SU-DHL-6 (cell line): ENCODE results near the gene ZNF804A.

ENCODE experiments used
- H2AFZ ChIP-seq: fragments of 200-600 bp; sonication (generic); 2 replicates; pipeline ENCODE4 v1.6.1; 2014; ENCODE audit warnings: low read depth, mild to moderate bottlenecking, moderate library complexity, mixed read lengths, antibody characterized with exemption, low read length; ENCODE audit not compliant: severe bottlenecking
- H3F3A ChIP-seq: fragments of 200-600 bp; shearing (Covaris generic); 2 replicates; pipeline ENCODE4 v1.6.0; 2016; ENCODE audit warnings: antibody characterized with exemption, mild to moderate bottlenecking; ENCODE audit not compliant: insufficient read depth
- H3K27ac ChIP-seq: fragments of 200-600 bp; sonication (generic); 2 replicates; pipeline ENCODE4 v1.5.1; 2016; ENCODE audit warnings: low read depth, mild to moderate bottlenecking, low read length, moderate library complexity, mixed read lengths
- H3K27me3 ChIP-seq: fragments of 200-600 bp; sonication (generic), shearing (Covaris generic); 2 replicates; pipeline ENCODE4 v1.6.0; 2014; ENCODE audit warnings: mild to moderate bottlenecking, low read length
- H3K36me3 ChIP-seq: fragments of 200-600 bp; sonication (generic); 2 replicates; pipeline ENCODE4 v1.6.1; 2014; ENCODE audit warnings: mild to moderate bottlenecking, low read length, mixed read lengths
- H3K4me2 ChIP-seq: fragments of 300-600, 200-600 bp; shearing (Covaris generic), sonication (generic); 2 replicates; pipeline ENCODE4 v1.6.0; 2014; ENCODE audit warnings: low read length, low read depth, mild to moderate bottlenecking; ENCODE audit not compliant: poor library complexity, severe bottlenecking
- H3K4me3 ChIP-seq: fragments of 200-600 bp; sonication (generic); 2 replicates; pipeline ENCODE4 v1.5.1; 2014; ENCODE audit warnings: antibody characterized with exemption, low read length, mild to moderate bottlenecking, mixed read lengths; ENCODE audit not compliant: insufficient read depth, poor library complexity, severe bottlenecking
- H3K79me2 ChIP-seq: fragments of 200-600 bp; sonication (generic); 2 replicates; pipeline ENCODE4 v1.6.1; 2014; ENCODE audit warnings: mild to moderate bottlenecking, low read length, moderate library complexity; ENCODE audit not compliant: insufficient read depth
- H3K9ac ChIP-seq: fragments of 200-600 bp; sonication (generic); 2 replicates; pipeline ENCODE4 v1.7.0; 2014; ENCODE audit warnings: mild to moderate bottlenecking, low read length
- H3K9me2 ChIP-seq: fragments of 200-600 bp; sonication (generic); replicated peaks from 2 replicates; pipeline ENCODE4 v1.6.1; 2014; ENCODE audit warnings: low read length; ENCODE audit not compliant: insufficient read depth
- H3K9me3 ChIP-seq: fragments of 200-600 bp; sonication (generic); 2 replicates; pipeline ENCODE4 v1.6.1; 2014; ENCODE audit warnings: low read length, mixed read lengths; ENCODE audit not compliant: insufficient read depth
- H4K20me1 ChIP-seq: fragments of 200-600 bp; sonication (generic); 2 replicates; pipeline ENCODE4 v1.6.1; 2014; ENCODE audit warnings: low read depth, mild to moderate bottlenecking, antibody characterized with exemption, low read length, moderate library complexity, mixed read lengths
- CTCF ChIP-seq: fragments of 200-600 bp; sonication (generic); IDR thresholded peaks from one replicate; pipeline ENCODE4 v1.5.1; 2017; ENCODE audit warnings: antibody characterized with exemption, mild to moderate bottlenecking, low read length, moderate library complexity; ENCODE audit not compliant: insufficient read depth, poor library complexity, severe bottlenecking
- EZH2phosphoT487 ChIP-seq: fragments of 200-600 bp; sonication (generic), shearing (Covaris generic); conservative IDR thresholded peaks from 2 replicates; pipeline ENCODE4 v1.6.1; 2018; ENCODE audit warnings: mild to moderate bottlenecking, antibody characterized with exemption, low read length, moderate library complexity, mixed read lengths

Gene ZNF804A

GRCh38 chr2:184793176-184793575 is 194.8 kb downstream of the ZNF804A start:
- peaks cover 99% of the 10 kb centered on the region for H3K79me2 ChIP-seq
- no peaks in the 10 kb centered on the region for H3K9me2 ChIP-seq
- H3K4me3 ChIP-seq: no peak overlapping the region
- no peak overlapping the region for H3K9ac ChIP-seq
- H3K4me2 ChIP-seq: no peak overlapping the region
- H2AFZ ChIP-seq: no peak overlapping the region
- H3K36me3 ChIP-seq: peaks cover 12% of the 10 kb centered on the region
- H3K27me3 ChIP-seq: no peaks in the 10 kb centered on the region
- no peak overlapping the region for H3K27ac ChIP-seq
- peaks cover 20% of the 10 kb centered on the region; the same call in 1 of the 2 replicates for H4K20me1 ChIP-seq
- H3F3A ChIP-seq: peaks cover 3% of the 10 kb centered on the region; the same call in 1 of the 2 replicates
- TF ChIP-seq EZH2phosphoT487 (no peak), CTCF (no peak)
- peaks cover 7% of the 10 kb centered on the region; the same call in 1 of the 2 replicates for H3K9me3 ChIP-seq

GRCh38 chr2:184799379-184799778 is 201.1 kb downstream of the ZNF804A start:
- Histone ChIP-seq H3K27ac (no peak overlapping the region), H2AFZ (no peak overlapping the region), H3K27me3 (no peaks in the 10 kb centered on the region), H3K4me2 (no peak overlapping the region), H3K9me3 (no peaks in the 10 kb centered on the region), H3K9me2 (no peaks in the 10 kb centered on the region), H3K79me2 (peaks cover 100% of the 10 kb centered on the region), H3F3A (peaks cover 12% of the 10 kb centered on the region; the same call in 1 of the 2 replicates), H3K4me3 (no peak overlapping the region), H3K9ac (no peak overlapping the region), H3K36me3 (0 out of 2 replicates have a peak, but pooled peaks cover 2% of the 10 kb centered on the region), H4K20me1 (peaks cover 38% of the 10 kb centered on the region)
- TF ChIP-seq EZH2phosphoT487 (no peak), CTCF (no peak)

DNA sequence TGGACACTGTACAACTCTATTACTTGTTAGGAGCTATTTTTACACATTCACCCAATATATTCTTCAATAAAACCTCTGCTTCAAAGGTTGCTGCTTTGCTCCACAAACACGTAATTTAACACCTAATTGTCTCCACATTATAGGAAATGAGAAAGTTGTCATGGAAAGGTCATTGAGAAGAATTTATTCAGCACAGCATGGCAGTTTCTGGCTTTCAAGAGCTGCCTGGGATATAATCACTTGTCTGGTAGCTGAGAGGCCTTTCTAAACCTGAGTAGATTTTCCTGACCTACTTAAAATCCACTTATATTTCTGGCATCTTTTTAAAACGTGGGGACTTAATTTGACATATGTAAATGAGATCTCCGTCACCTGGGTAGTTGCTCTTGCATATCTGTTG is 216.1 kb downstream of the ZNF804A start:
- Histone ChIP-seq H3K4me2 (no peak overlapping the region), H3K9me3 (no peaks in the 10 kb centered on the region)

More for the DNA sequence above, 216.1 kb downstream of the ZNF804A start:
- Histone ChIP-seq H3K36me3 (peaks cover 33% of the 10 kb centered on the region), H2AFZ (no peak overlapping the region), H3K27me3 (no peaks in the 10 kb centered on the region), H3K9ac (no peak overlapping the region), H3F3A (peaks cover 18% of the 10 kb centered on the region; the same call in 1 of the 2 replicates), H3K4me3 (no peak overlapping the region), H3K27ac (no peak overlapping the region), H4K20me1 (peaks cover 3% of the 10 kb centered on the region; the same call in 1 of the 2 replicates), H3K9me2 (no peaks in the 10 kb centered on the region), H3K79me2 (peaks cover 83% of the 10 kb centered on the region)
- TF ChIP-seq CTCF: no peak
- no peak for TF ChIP-seq EZH2phosphoT487
